H1 (cell line): Measurements from ENCODE around the gene OR4Q3. TPM values are rescaled to one million over a fixed set of nuclear protein-coding genes. Genes with fewer than 3 reads are reported as not detected.

Experiments
- CTCF ChIA-PET: fragments of 300-600 bp; sonication (Branson Sonifier 250); formaldehyde crosslinking; loops from one replicate; lab custom pipeline; 2021; ENCODE audit not compliant: partially characterized antibody; lab: Charles Lee
- POLR2A ChIA-PET: fragments of 300-600 bp; sonication (Branson Sonifier 250); formaldehyde crosslinking; loops from one replicate; lab custom pipeline; 2021; ENCODE audit warnings: inconsistent platforms; ENCODE audit not compliant: partially characterized antibody; lab: Charles Lee
- DNase-seq, 2 experiments: peaks; one replicate each; pipeline versions ENCODE4 v3.0.0 to v3.0.0-alpha.2; 2010 to 2022; ENCODE audit warnings: low spot score in 2 of 2, low read depth in 1 of 2, mixed read lengths in 1 of 2
- FAIRE-seq: peaks from 2 replicates; lab custom pipeline; 2011; peaks lifted over from hg19 to GRCh38; lab: Jason Lieb, UNC
- H2AFZ ChIP-seq: 2 replicates; pipeline ENCODE4 v1.8.1; 2012; ENCODE audit warnings: low read length, inconsistent platforms
- H2AK5ac ChIP-seq: 2 replicates; pipeline ENCODE4 v1.6.1; 2013; ENCODE audit warnings: low read depth, low read length
- H2BK120ac ChIP-seq: replicated peaks from 2 replicates; pipeline ENCODE3; 2013; ENCODE audit warnings: low read depth, low read length, inconsistent platforms
- H2BK12ac ChIP-seq: 2 replicates; pipeline ENCODE4 v1.6.1; 2013; ENCODE audit warnings: low read depth, low read length
- H2BK15ac ChIP-seq: 2 replicates; pipeline ENCODE4 v1.6.1; 2013; ENCODE audit warnings: low read length
- H2BK20ac ChIP-seq: 2 replicates; pipeline ENCODE4 v1.6.1; 2013; ENCODE audit warnings: low read length
- H2BK5ac ChIP-seq: 2 replicates; pipeline ENCODE4 v1.6.1; 2013; ENCODE audit warnings: low read depth, low read length
- H3K14ac ChIP-seq: 2 replicates; pipeline ENCODE4 v1.6.1; 2013; ENCODE audit warnings: inconsistent platforms; ENCODE audit not compliant: insufficient read length
- H3K18ac ChIP-seq: 2 replicates; pipeline ENCODE4 v1.6.1; 2013; ENCODE audit warnings: low read length; ENCODE audit errors: extremely low read depth
- H3K23ac ChIP-seq: 2 replicates; pipeline ENCODE4 v1.6.1; 2013; ENCODE audit warnings: inconsistent platforms; ENCODE audit not compliant: insufficient read length
- H3K23me2 ChIP-seq: 2 replicates; pipeline ENCODE4 v1.6.1; 2013; ENCODE audit warnings: low read depth, low read length
- H3K27ac ChIP-seq: 2 replicates; pipeline ENCODE4 v1.6.1; 2011; ENCODE audit warnings: low read depth, low read length, inconsistent platforms
- H3K27me3 ChIP-seq, 4 experiments: replicated peaks in 1 of 4; 1 replicate in 1 of 4; 2 replicates in 3 of 4; pipeline versions ENCODE4 v1.6.1 to v1.8.1; 2011 to 2013; ENCODE audit warnings: low read length in 3 of 4, mild to moderate bottlenecking in 3 of 4, inconsistent platforms in 2 of 4, mixed read lengths in 2 of 4, moderate library complexity in 1 of 4; ENCODE audit not compliant: control insufficient read depth in 3 of 4, insufficient read depth in 3 of 4; ENCODE audit errors: extremely low read depth in 1 of 4
- H3K36me3 ChIP-seq, 4 experiments: 2 replicates each; pipeline versions ENCODE4 v1.6.1 to v1.8.1; 2011 to 2013; ENCODE audit warnings: mild to moderate bottlenecking in 4 of 4, low read length in 3 of 4, moderate library complexity in 2 of 4, control low read depth in 1 of 4, inconsistent platforms in 1 of 4; ENCODE audit not compliant: insufficient read depth in 4 of 4, control insufficient read depth in 2 of 4
- H3K4ac ChIP-seq: replicated peaks from 2 replicates; pipeline ENCODE3; 2013; ENCODE audit warnings: low read length, low read depth, mixed read lengths, inconsistent platforms; ENCODE audit not compliant: insufficient read length
- H3K4me1 ChIP-seq, 4 experiments: replicated peaks in 1 of 4; 1 replicate in 1 of 4; 2 replicates in 3 of 4; pipeline versions ENCODE4 v1.6.1 to v1.8.1; 2011 to 2013; ENCODE audit warnings: low read length in 3 of 4, inconsistent platforms in 2 of 4, mixed read lengths in 1 of 4; ENCODE audit not compliant: insufficient read depth in 4 of 4, control insufficient read depth in 3 of 4
- H3K4me2 ChIP-seq, 2 experiments: 2 replicates each; pipeline versions ENCODE4 v1.6.1 to v1.8.1; 2011 to 2013; ENCODE audit warnings: low read depth in 2 of 2, low read length in 2 of 2, control low read depth in 1 of 2, inconsistent platforms in 1 of 2, mild to moderate bottlenecking in 1 of 2; ENCODE audit not compliant: insufficient read depth in 1 of 2
- H3K4me3 ChIP-seq, 4 experiments: fragments of 200-600, 300-600 bp in 1 of 4; sonication (generic), shearing (Covaris generic), sonication (Bioruptor Twin) in 1 of 4; 2 replicates each; pipeline versions ENCODE4 v1.5.1 to v1.8.1; 2011 to 2016; ENCODE audit warnings: low read length in 4 of 4, low read depth in 3 of 4, control low read depth in 2 of 4, inconsistent platforms in 2 of 4, mild to moderate bottlenecking in 2 of 4, mixed read lengths in 1 of 4, moderate library complexity in 1 of 4; ENCODE audit not compliant: insufficient read depth in 2 of 4; ENCODE audit errors: extremely low read depth in 1 of 4
- H3K56ac ChIP-seq: replicated peaks from 2 replicates; pipeline ENCODE3; 2013; ENCODE audit warnings: low read depth, mild to moderate bottlenecking, mixed read lengths, low read length, inconsistent platforms; ENCODE audit not compliant: insufficient read length
- H3K79me1 ChIP-seq: 2 replicates; pipeline ENCODE4 v1.6.1; 2013; ENCODE audit warnings: low read depth, low read length, control low read depth
- H3K79me2 ChIP-seq, 2 experiments: 2 replicates each; pipeline versions ENCODE4 v1.6.1 to v1.8.1; 2012 to 2013; ENCODE audit warnings: low read length in 2 of 2, mild to moderate bottlenecking in 2 of 2, inconsistent platforms in 1 of 2; ENCODE audit not compliant: insufficient read depth in 2 of 2, control insufficient read depth in 1 of 2
- H3K9ac ChIP-seq, 4 experiments: replicated peaks in 1 of 4; 1 replicate in 1 of 4; 2 replicates in 3 of 4; pipeline versions ENCODE4 v1.6.1 to v1.8.1; 2011 to 2013; ENCODE audit warnings: low read depth in 3 of 4, low read length in 3 of 4, control low read depth in 2 of 4, mild to moderate bottlenecking in 2 of 4, moderate library complexity in 2 of 4, inconsistent platforms in 1 of 4; ENCODE audit errors: extremely low read depth in 1 of 4
- H3K9me3 ChIP-seq, 2 experiments: 2 replicates each; pipeline versions ENCODE4 v1.6.1 to v1.8.1; 2012 to 2013; ENCODE audit warnings: mild to moderate bottlenecking in 2 of 2, moderate library complexity in 2 of 2, control low read depth in 1 of 2, inconsistent platforms in 1 of 2, low read depth in 1 of 2, low read length in 1 of 2, mixed read lengths in 1 of 2; ENCODE audit not compliant: insufficient read depth in 2 of 2
- H4K20me1 ChIP-seq, 2 experiments: replicated peaks in 1 of 2; 2 replicates each; pipeline versions ENCODE3 to v1.8.1; 2011 to 2013; ENCODE audit warnings: inconsistent platforms in 2 of 2, low read length in 2 of 2, mild to moderate bottlenecking in 1 of 2; ENCODE audit not compliant: insufficient read depth in 2 of 2, control insufficient read depth in 1 of 2
- H4K5ac ChIP-seq: 2 replicates; pipeline ENCODE4 v1.6.1; 2013; ENCODE audit warnings: low read length, low read depth, mixed read lengths, inconsistent platforms; ENCODE audit not compliant: insufficient read length
- H4K8ac ChIP-seq: 2 replicates; pipeline ENCODE4 v1.8.0; 2013; ENCODE audit warnings: mild to moderate bottlenecking, moderate library complexity, low read length, inconsistent platforms; ENCODE audit not compliant: insufficient read depth; ENCODE audit errors: extremely low read depth
- H4K91ac ChIP-seq: replicated peaks from 2 replicates; pipeline ENCODE3; 2013; ENCODE audit warnings: low read length, mixed read lengths, inconsistent platforms; ENCODE audit not compliant: insufficient read length
- ASH2L ChIP-seq: fragments of 200-600, 300-600 bp; sonication (generic); IDR thresholded peaks from one replicate; pipeline ENCODE4 v1.7.1; 2017; ENCODE audit warnings: low read length
- BCL11A ChIP-seq, 2 experiments: IDR thresholded peaks; one replicate each; pipeline ENCODE4 v1.6.1; 2011; ENCODE audit warnings: low read depth in 2 of 2, low read length in 2 of 2, mild to moderate bottlenecking in 2 of 2
- CBX5 ChIP-seq: fragments of 300-800, 300-1000 bp; sonication (generic); IDR thresholded peaks from 2 replicates; pipeline ENCODE4 v1.7.1; 2016; ENCODE audit warnings: antibody characterized with exemption, low read length, low read depth
- CHD1 ChIP-seq: IDR thresholded peaks from 2 replicates; pipeline ENCODE4 v1.6.1; 2012; ENCODE audit warnings: low read depth, low read length, improper control_type of control experiment
- CTCF ChIP-seq, 3 experiments: IDR thresholded peaks; 1 replicate in 2 of 3; 2 replicates in 1 of 3; pipeline versions ENCODE4 v1.5.1 to v1.6.1; 2011; ENCODE audit warnings: low read length in 3 of 3, mild to moderate bottlenecking in 3 of 3, inconsistent platforms in 2 of 3, low read depth in 1 of 3, moderate library complexity in 1 of 3; ENCODE audit not compliant: insufficient read depth in 1 of 3; ENCODE audit errors: control extremely low read depth in 1 of 3
- KDM5A ChIP-seq: fragments of 200-600 bp; IDR thresholded peaks from 2 replicates; pipeline ENCODE4 v1.7.1; 2012; ENCODE audit warnings: mild to moderate bottlenecking, low read length, inconsistent platforms, mixed read lengths
- POU5F1 ChIP-seq: IDR thresholded peaks from 2 replicates; pipeline ENCODE4 v1.6.1; 2011; ENCODE audit warnings: low read depth, mild to moderate bottlenecking, low read length, moderate library complexity
- RFX5 ChIP-seq: IDR thresholded peaks from 2 replicates; pipeline ENCODE4 v1.6.1; 2011; ENCODE audit warnings: low read depth, low read length, improper control_type of control experiment, borderline replicate concordance
- RXRA ChIP-seq: IDR thresholded peaks from 2 replicates; pipeline ENCODE4 v1.6.1; 2011; ENCODE audit warnings: low read depth, mild to moderate bottlenecking, low read length, moderate library complexity; ENCODE audit not compliant: insufficient read depth
- SAP30 ChIP-seq: fragments of 300-600 bp; sonication (generic); IDR thresholded peaks from 2 replicates; pipeline ENCODE4 v1.7.1; 2012; ENCODE audit warnings: low read length, moderate library complexity, mild to moderate bottlenecking, inconsistent platforms; ENCODE audit not compliant: insufficient read depth, insufficient replicate concordance
- SRF ChIP-seq: IDR thresholded peaks from 2 replicates; pipeline ENCODE4 v1.6.1; 2011; ENCODE audit warnings: mild to moderate bottlenecking, low read depth, low read length, moderate library complexity
- ZNF274 ChIP-seq: IDR thresholded peaks from 2 replicates; pipeline ENCODE4 v1.7.0; 2012; ENCODE audit warnings: low read length, borderline replicate concordance; ENCODE audit errors: extremely low read depth
- WGBS, 2 experiments: shearing (Covaris generic) in 1 of 2; methylation state at CpG; one replicate each; pipeline versions ENCODE4 v1.1.6 to v1.1.7; 2013 to 2015; ENCODE audit warnings: low lambda C conversion rate in 2 of 2, mixed read lengths in 2 of 2, inconsistent platforms in 1 of 2, low coverage in 1 of 2, missing lambda C conversion rate in 1 of 2; ENCODE audit not compliant: insufficient replicate concordance in 2 of 2, insufficient coverage in 1 of 2, insufficient read length in 1 of 2; ENCODE audit errors: extremely low coverage in 1 of 2, missing lambda C conversion rate in 1 of 2; 5-methylcytosine and 5-hydroxymethylcytosine counted together
- polyA plus RNA-seq, 7 experiments: library from polyadenylated mRNA; depleted of rRNA in 3 of 7; stranded (reverse) in 5 of 7; unstranded in 2 of 7; fragments of >200 nt in 5 of 7; fragments of 200-250 nt in 2 of 7; gene quantifications; 1 replicate in 5 of 7; 2 replicates in 1 of 7; 4 replicates in 1 of 7; pipeline versions ENCODE4 v1.2.1 to v1.2.3, GENCODE V29; 2011 to 2013; ENCODE audit warnings: missing spikeins in 2 of 7, mixed read lengths in 2 of 7
- total RNA-seq: library from RNA; stranded (reverse); fragmentation: NEBNext Ultra II Directional; extraction: Animal tissue kit (Norgen Biotek cat#: 25700); gene quantifications from 2 replicates; pipeline ENCODE4 v1.2.1, GENCODE V29; 2021

The OR4Q3 gene
- total and polyA plus RNA-seq, 2 of the 8 experiments (the other 6 are each of a cell fraction or from before 2014, with no cell fraction given), result not detected

DNA sequence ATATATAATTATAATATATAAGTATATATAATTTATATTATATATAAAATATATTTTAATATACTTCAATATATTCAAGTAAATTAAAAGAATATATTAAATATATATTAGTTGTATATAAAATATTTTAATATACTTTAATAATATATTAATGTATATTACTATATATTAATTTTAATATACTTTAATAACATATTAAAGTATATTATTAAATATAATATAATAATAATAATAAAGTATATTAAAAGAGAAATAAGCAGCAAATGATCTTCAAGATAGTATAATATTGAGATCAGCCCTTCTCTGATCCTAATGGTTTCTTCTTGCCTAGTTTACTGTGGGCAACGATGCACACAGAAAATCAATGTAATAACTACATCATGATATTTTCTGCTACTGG is 32.2 kb downstream of the OR4Q3 start:
- Histone ChIP-seq H3K23ac (no peak overlapping the region), H3K18ac (no peak overlapping the region), H3K27ac (no peak overlapping the region), H3K4me1 (no peaks in the 10 kb centered on the region), H4K8ac (no peak overlapping the region), H3K4me2 (no peak overlapping the region), H3K4ac (no peak overlapping the region), H3K14ac (no peak overlapping the region), H2BK120ac (no peak overlapping the region), H4K20me1 (no peaks in the 10 kb centered on the region), H2AK5ac (no peak overlapping the region), H2AFZ (no peak overlapping the region), H2BK5ac (no peak overlapping the region), H4K5ac (no peak overlapping the region), H3K23me2 (no peaks in the 10 kb centered on the region), H3K36me3 (no peaks in the 10 kb centered on the region), H2BK15ac (no peak overlapping the region), H3K4me3 (no peak overlapping the region), H4K91ac (no peak overlapping the region), H3K9me3 (peaks cover 33 to 45% of the 10 kb centered on the region in 2 experiments), H3K79me1 (no peaks in the 10 kb centered on the region), H3K56ac (no peak overlapping the region), H2BK20ac (no peak overlapping the region), H3K79me2 (no peaks in the 10 kb centered on the region), H3K9ac (no peak overlapping the region), H2BK12ac (no peak overlapping the region), H3K27me3 (no peaks in the 10 kb centered on the region)
- WGBS, 2 experiments, result 90% methylated on average over 1 of the region's 1 CpG; no CpG with 5 or more reads in 1 of the 2 experiments
- POLR2A ChIA-PET, result no interaction called here
- DNase-seq (no peak), FAIRE-seq (no peak)
- CTCF ChIA-PET, result no interaction called here
- TF ChIP-seq CTCF (IDR thresholded peaks at IDR 0.05; ENCODE audit: control extremely low read depth in 1 of 3, insufficient read depth in 1 of 3, low read depth in 1 of 3, low read length in 3 of 3) (no peak), RFX5 (no peak), SRF (no peak), ASH2L (no peak), BCL11A (IDR thresholded peaks at IDR 0.05; ENCODE audit: low read depth in 2 of 2, low read length in 2 of 2) (no peak), RXRA (no peak), POU5F1 (no peak), ZNF274 (no peak), SAP30 (no peak), KDM5A (no peak), CBX5 (no peak), CHD1 (no peak)
